ENCODE results near the gene DLGAP4. TPM values are rescaled to one million over a fixed set of nuclear protein-coding genes. Genes with fewer than 3 reads are reported as not detected.

The DLGAP4 gene
- total and polyA plus RNA-seq, 7 experiments from 2014 or later = 15.0 to 40.2 (median 35.3) TPM

DNA sequence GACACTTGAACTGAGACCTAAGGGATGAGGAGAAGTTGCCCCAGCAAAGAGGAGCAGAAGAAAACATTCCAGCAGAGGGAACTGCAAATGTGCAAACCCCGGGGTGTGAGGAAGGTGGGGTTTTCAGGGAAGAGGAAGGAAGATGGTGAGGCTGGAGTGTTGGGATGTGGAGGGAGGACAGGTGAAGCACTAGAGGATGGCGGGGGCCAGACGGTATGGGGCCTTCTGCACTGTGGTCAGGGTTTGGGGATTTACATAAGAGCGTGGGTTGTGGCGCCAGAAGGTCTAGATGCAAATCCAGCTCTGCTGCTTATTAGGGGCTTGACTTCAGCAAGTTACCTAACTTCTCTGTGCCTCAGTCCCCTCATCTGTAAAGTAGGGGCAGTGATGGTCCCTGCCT is 16.0 kb downstream of the DLGAP4 start:
- H3K27ac Mint-ChIP-seq = peak overlapping the region in 1 of 9 donors; percentile 31

GRCh38 chr20:36330091-36330490 is 24.0 kb downstream of the DLGAP4 start:
- Mint-ChIP-seq H3K27me3 (peaks cover 16 to 40% (median 28%) of the 10 kb centered on the region in 5 donors), H3K4me3 (no peak overlapping the region), H3K27ac (no peak overlapping the region), H3K36me3 (peaks cover 0 to 3% (median 0%) of the 10 kb centered on the region in 5 donors), H3K9me3 (peaks cover 0 to 26% (median 9%) of the 10 kb centered on the region in 11 donors), H3K4me1 (no peaks in the 10 kb centered on the region)
- intact Hi-C loops (cut with micrococcal nuclease) = no loop called here
- Histone ChIP-seq H3K27ac (ENCODE audit: low read depth, low read length) (no peak overlapping the region), H3K4me1 (ENCODE audit: control insufficient read depth in 2 of 2, insufficient read depth in 2 of 2, low read length in 2 of 2) (no peaks in the 10 kb centered on the region), H3K4me3 (ENCODE audit: low read length) (no peak overlapping the region), H3K9me3 (ENCODE audit: control insufficient read depth in 2 of 3, low read length in 3 of 3) (no peaks in the 10 kb centered on the region), H3K27me3 (ENCODE audit: control insufficient read depth in 2 of 2, insufficient read depth in 2 of 2, low read length in 2 of 2) (no peaks in the 10 kb centered on the region), H3K36me3 (ENCODE audit: control insufficient read depth in 2 of 3, insufficient read depth in 3 of 3, low read length in 3 of 3) (no peaks in the 10 kb centered on the region)
- CTCF ChIA-PET = no interaction called here
- POLR2A ChIA-PET = no interaction called here
- ATAC-seq (no peak), DNase-seq (no peak)

More for the DNA sequence above, 16.0 kb downstream of the DLGAP4 start:
- DNase-seq (no peak), ATAC-seq (no peak)
- no peak overlapping the region for H3K4me3 Mint-ChIP-seq
- no peaks in the 10 kb centered on the region for H3K27me3 ChIP-seq (ENCODE audit: control insufficient read depth in 2 of 2, insufficient read depth in 2 of 2, low read length in 2 of 2)
- H3K36me3 Mint-ChIP-seq = peaks cover 0 to 6% (median 0%) of the 10 kb centered on the region in 5 donors
- no peak overlapping the region for H3K4me3 ChIP-seq (ENCODE audit: low read length)
- H3K9me3 ChIP-seq (ENCODE audit: control insufficient read depth in 2 of 3, low read length in 3 of 3) = no peaks in the 10 kb centered on the region
- POLR2A ChIA-PET = no interaction called here
- CTCF ChIA-PET = no interaction called here
- peaks cover 0 to 39% (median 18%) of the 10 kb centered on the region in 11 donors for H3K9me3 Mint-ChIP-seq
- peaks cover 0 to 17% (median 6%) of the 10 kb centered on the region in 5 donors for H3K27me3 Mint-ChIP-seq
- no peaks in the 10 kb centered on the region for H3K4me1 ChIP-seq (ENCODE audit: control insufficient read depth in 2 of 2, insufficient read depth in 2 of 2, low read length in 2 of 2)
- H3K4me1 Mint-ChIP-seq = no peaks in the 10 kb centered on the region
- no peak overlapping the region for H3K27ac ChIP-seq (ENCODE audit: low read depth, low read length)
- intact Hi-C loops (cut with micrococcal nuclease) = no loop called here
- no peaks in the 10 kb centered on the region for H3K36me3 ChIP-seq (ENCODE audit: control insufficient read depth in 2 of 3, insufficient read depth in 3 of 3, low read length in 3 of 3)

GRCh38 chr20:36331209-36331608 is 25.1 kb downstream of the DLGAP4 start:
- no peaks in the 10 kb centered on the region for H3K4me1 Mint-ChIP-seq
- ATAC-seq = no peak
- no peak overlapping the region for H3K27ac Mint-ChIP-seq
- no peaks in the 10 kb centered on the region for H3K36me3 ChIP-seq (ENCODE audit: control insufficient read depth in 2 of 3, insufficient read depth in 3 of 3, low read length in 3 of 3)
- H3K27me3 ChIP-seq (ENCODE audit: control insufficient read depth in 2 of 2, insufficient read depth in 2 of 2, low read length in 2 of 2) = peaks cover 0 to 3% of the 10 kb centered on the region in 2 donors
- POLR2A ChIA-PET = no interaction called here
- peaks cover 0 to 15% (median 1%) of the 10 kb centered on the region in 11 donors for H3K9me3 Mint-ChIP-seq
- H3K9me3 ChIP-seq (ENCODE audit: control insufficient read depth in 2 of 3, low read length in 3 of 3) = no peaks in the 10 kb centered on the region
- no peak overlapping the region for H3K27ac ChIP-seq (ENCODE audit: low read depth, low read length)
- no peak overlapping the region for H3K4me3 Mint-ChIP-seq
- H3K36me3 Mint-ChIP-seq = no peaks in the 10 kb centered on the region
- no peaks in the 10 kb centered on the region for H3K4me1 ChIP-seq (ENCODE audit: control insufficient read depth in 2 of 2, insufficient read depth in 2 of 2, low read length in 2 of 2)
- DNase-seq = no peak
- CTCF ChIA-PET = no interaction called here
- peaks cover 16 to 51% (median 38%) of the 10 kb centered on the region in 5 donors for H3K27me3 Mint-ChIP-seq
- no peak overlapping the region for H3K4me3 ChIP-seq (ENCODE audit: low read length)
- intact Hi-C loops (cut with micrococcal nuclease) = no loop called here

GRCh38 chr20:36333841-36334240 is 27.7 kb downstream of the DLGAP4 start:
- intact Hi-C loops (cut with micrococcal nuclease) = no loop called here
- ATAC-seq (no peak), DNase-seq (no peak)
- Histone ChIP-seq H3K36me3 (ENCODE audit: control insufficient read depth in 2 of 3, insufficient read depth in 3 of 3, low read length in 3 of 3) (no peaks in the 10 kb centered on the region), H3K9me3 (ENCODE audit: control insufficient read depth in 2 of 3, low read length in 3 of 3) (no peaks in the 10 kb centered on the region), H3K4me1 (ENCODE audit: control insufficient read depth in 2 of 2, insufficient read depth in 2 of 2, low read length in 2 of 2) (no peaks in the 10 kb centered on the region), H3K4me3 (ENCODE audit: low read length) (no peak overlapping the region), H3K27me3 (ENCODE audit: control insufficient read depth in 2 of 2, insufficient read depth in 2 of 2, low read length in 2 of 2) (peaks cover 0 to 3% of the 10 kb centered on the region in 2 donors), H3K27ac (ENCODE audit: low read depth, low read length) (no peak overlapping the region)
- POLR2A ChIA-PET = no interaction called here
- Mint-ChIP-seq H3K4me1 (no peaks in the 10 kb centered on the region), H3K36me3 (no peaks in the 10 kb centered on the region), H3K27me3 (peaks cover 16 to 61% (median 44%) of the 10 kb centered on the region in 5 donors), H3K4me3 (no peak overlapping the region), H3K27ac (no peak overlapping the region), H3K9me3 (no peaks in the 10 kb centered on the region)
- CTCF ChIA-PET = no interaction called here

GRCh38 chr20:36334281-36335205 is 28.4 kb downstream of the DLGAP4 start:
- ChIA-PET CTCF (no interaction called here), POLR2A (interaction anchor here (0.5 kb wide), 1 partner anchor 775 kb away, joined by 3 read pairs; no protein-coding TSS in a partner anchor)
- Mint-ChIP-seq H3K36me3 (no peaks in the 10 kb centered on the region), H3K4me3 (no peak overlapping the region), H3K4me1 (no peaks in the 10 kb centered on the region), H3K27ac (no peak overlapping the region), H3K27me3 (peaks cover 16 to 61% (median 46%) of the 10 kb centered on the region in 5 donors), H3K9me3 (no peaks in the 10 kb centered on the region)
- Histone ChIP-seq H3K4me3 (ENCODE audit: low read length) (no peak overlapping the region), H3K36me3 (ENCODE audit: control insufficient read depth in 2 of 3, insufficient read depth in 3 of 3, low read length in 3 of 3) (no peaks in the 10 kb centered on the region), H3K4me1 (ENCODE audit: control insufficient read depth in 2 of 2, insufficient read depth in 2 of 2, low read length in 2 of 2) (no peaks in the 10 kb centered on the region), H3K9me3 (ENCODE audit: control insufficient read depth in 2 of 3, low read length in 3 of 3) (no peaks in the 10 kb centered on the region), H3K27ac (ENCODE audit: low read depth, low read length) (no peak overlapping the region), H3K27me3 (ENCODE audit: control insufficient read depth in 2 of 2, insufficient read depth in 2 of 2, low read length in 2 of 2) (peaks cover 0 to 3% of the 10 kb centered on the region in 2 donors)
- DNase-seq = no peak
- intact Hi-C loops (cut with micrococcal nuclease) = no loop called here
- no peak for ATAC-seq

DNA sequence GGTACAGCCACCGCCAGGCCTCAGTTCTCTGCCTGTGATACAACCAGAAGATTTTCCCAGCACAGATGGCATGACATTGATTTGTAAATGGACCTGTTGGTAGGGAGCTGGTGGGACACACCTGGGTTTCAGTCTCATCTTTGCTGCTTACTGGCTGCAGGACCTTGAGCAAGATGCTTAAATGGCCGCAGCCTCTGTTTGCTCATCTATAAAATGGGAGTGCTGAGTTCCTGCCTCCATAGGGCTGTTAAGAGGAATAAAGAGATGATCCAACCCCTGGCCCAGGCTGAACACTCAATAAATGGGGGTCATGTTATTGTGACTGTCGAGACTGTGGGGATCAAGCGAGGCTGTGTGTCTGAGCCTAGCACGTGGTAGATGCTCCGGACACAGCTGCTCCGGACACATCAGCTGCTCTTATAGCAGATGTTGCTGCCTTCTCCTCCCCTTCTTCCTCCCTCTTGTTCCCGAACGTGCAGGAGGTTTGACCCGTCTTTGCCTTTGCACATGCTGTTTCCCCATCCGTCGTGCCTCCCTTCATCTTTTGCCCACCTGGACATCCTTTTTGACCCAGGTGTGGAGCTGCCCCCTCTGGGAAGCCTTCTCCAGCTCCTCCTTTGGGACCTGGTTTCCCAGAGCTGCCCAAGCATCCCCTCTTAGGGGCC is 29.2 kb downstream of the DLGAP4 start:
- no peak for ATAC-seq
- DNase-seq = no peak
- Histone ChIP-seq H3K4me3 (ENCODE audit: low read length) (no peak overlapping the region), H3K27ac (ENCODE audit: low read depth, low read length) (no peak overlapping the region), H3K36me3 (ENCODE audit: control insufficient read depth in 2 of 3, insufficient read depth in 3 of 3, low read length in 3 of 3) (no peaks in the 10 kb centered on the region), H3K27me3 (ENCODE audit: control insufficient read depth in 2 of 2, insufficient read depth in 2 of 2, low read length in 2 of 2) (peaks cover 0 to 3% of the 10 kb centered on the region in 2 donors), H3K4me1 (ENCODE audit: control insufficient read depth in 2 of 2, insufficient read depth in 2 of 2, low read length in 2 of 2) (no peaks in the 10 kb centered on the region), H3K9me3 (ENCODE audit: control insufficient read depth in 2 of 3, low read length in 3 of 3) (no peaks in the 10 kb centered on the region)
- CTCF ChIA-PET = no interaction called here
- intact Hi-C loops (cut with micrococcal nuclease) = no loop called here
- no peaks in the 10 kb centered on the region for H3K4me1 Mint-ChIP-seq
- H3K36me3 Mint-ChIP-seq = no peaks in the 10 kb centered on the region
- no peaks in the 10 kb centered on the region for H3K9me3 Mint-ChIP-seq
- peaks cover 16 to 61% (median 46%) of the 10 kb centered on the region in 5 donors for H3K27me3 Mint-ChIP-seq
- POLR2A ChIA-PET = interaction anchor here (0.5 kb wide), 1 partner anchor 774 kb away, joined by 3 read pairs; no protein-coding TSS in a partner anchor
- no peak overlapping the region for H3K27ac Mint-ChIP-seq
- H3K4me3 Mint-ChIP-seq = no peak overlapping the region

Measured in naive thymus-derived CD4-positive, alpha-beta T cell (primary cell).